Endothelial cell of hepatic sinusoid (primary cell): ENCODE data around the gene FAM107A.

ENCODE experiments used
- in situ Hi-C: cut with HindIII; loops from 2 replicates; pipeline ENCODE4 v1.10.0; 2017; ENCODE audit warnings: low sequenced_read_pairs

Gene FAM107A

DNA sequence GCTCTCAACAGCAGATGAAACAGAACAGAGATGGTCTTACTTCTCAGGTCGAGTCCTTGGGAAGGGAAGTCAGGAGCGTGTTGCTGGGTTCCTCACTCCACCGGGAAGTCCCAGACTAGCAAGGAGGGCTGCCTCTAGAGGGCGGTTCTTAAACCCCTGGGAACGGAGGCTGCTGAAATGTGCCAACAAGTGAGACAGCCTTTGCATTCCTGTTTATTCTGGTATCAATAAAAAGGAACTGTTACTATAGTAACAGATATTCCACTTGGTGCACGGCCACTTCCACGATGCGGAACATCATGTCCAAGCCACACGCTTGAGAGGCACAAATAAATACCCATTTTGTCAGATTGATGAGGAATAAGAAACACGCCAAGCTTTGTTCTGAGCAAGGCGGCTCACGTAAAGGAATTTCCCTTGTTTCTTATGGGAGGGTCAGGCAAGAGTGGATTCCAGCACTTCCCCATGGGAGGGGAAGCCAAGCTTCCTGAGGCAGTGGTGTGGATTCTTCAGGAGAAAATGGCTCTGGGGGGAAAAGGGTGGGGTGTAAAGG, at the start of gene FAM107A:
FAM107A (minus strand) TSS at position 123 of the 553 bp plus-strand sequence. CDS start 7,531 bp downstream, outside the sequence.
- in situ Hi-C loops = loop anchor here (5.0 kb wide), 1 partner anchor 45 kb away; no protein-coding TSS in a partner anchor

GRCh38 chr3:58625196-58625824, 48.1 kb upstream of the FAM107A start:
- in situ Hi-C loops = no loop called here

- in situ Hi-C loops = loop anchor here (5.0 kb wide), 1 partner anchor 47 kb away; the partner anchor contains the start of gene FAM107A
Measured at GRCh38 chr3:58624550-58624949, 47.4 kb upstream of the FAM107A start.

DNA sequence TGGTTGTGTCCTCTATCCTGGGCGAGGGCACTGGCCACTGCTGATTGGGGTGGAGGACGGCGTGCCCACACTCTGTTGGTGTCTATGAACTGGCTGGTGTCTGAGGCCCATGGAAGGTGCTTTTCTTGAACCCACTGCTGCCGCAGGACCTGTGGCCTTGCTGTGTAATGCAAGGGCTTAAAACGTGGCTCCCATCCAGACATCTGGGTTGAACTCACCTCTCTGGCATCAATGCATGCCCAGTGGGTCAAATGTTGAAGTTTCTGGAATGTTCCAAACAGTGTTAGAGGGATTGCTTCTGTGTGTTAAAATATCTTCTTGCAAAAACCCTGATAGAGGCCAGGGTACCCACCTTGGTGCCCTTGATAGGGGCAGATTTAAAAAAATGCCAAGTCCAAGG, 46.8 kb upstream of the FAM107A start:
- in situ Hi-C loops = loop anchor here (5.0 kb wide), 1 partner anchor 47 kb away; the partner anchor contains the start of gene FAM107A

DNA sequence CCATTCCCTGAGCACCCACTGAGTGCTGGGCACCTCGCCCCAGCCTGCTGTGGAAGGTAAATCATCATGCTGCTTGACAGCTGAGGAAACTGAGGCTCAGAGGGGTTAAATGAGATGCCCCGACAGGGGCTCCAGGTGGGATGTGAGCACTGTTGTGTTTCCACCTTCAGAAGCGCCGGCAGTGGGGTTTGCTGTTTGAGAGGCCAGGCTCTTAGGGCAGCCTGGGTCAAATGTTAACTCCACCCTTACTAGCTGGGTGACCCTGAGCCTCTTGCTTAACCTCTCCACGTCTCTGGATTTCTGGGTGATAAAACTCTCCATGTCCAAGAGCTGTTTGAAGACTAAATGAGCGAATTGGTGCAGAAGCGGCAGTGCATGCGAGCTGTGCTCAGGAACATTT, 46.3 kb upstream of the FAM107A start:
- in situ Hi-C loops = loop anchor here (5.0 kb wide), 1 partner anchor 46 kb away; the partner anchor contains the start of gene FAM107A

GRCh38 chr3:58622892-58623291, 45.7 kb upstream of the FAM107A start:
- in situ Hi-C loops = loop anchor here (5.0 kb wide), 1 partner anchor 46 kb away; the partner anchor contains the start of gene FAM107A

GRCh38 chr3:58622436-58622835, 45.2 kb upstream of the FAM107A start:
- in situ Hi-C loops = loop anchor here (5.0 kb wide), 1 partner anchor 45 kb away; the partner anchor contains the start of gene FAM107A

DNA sequence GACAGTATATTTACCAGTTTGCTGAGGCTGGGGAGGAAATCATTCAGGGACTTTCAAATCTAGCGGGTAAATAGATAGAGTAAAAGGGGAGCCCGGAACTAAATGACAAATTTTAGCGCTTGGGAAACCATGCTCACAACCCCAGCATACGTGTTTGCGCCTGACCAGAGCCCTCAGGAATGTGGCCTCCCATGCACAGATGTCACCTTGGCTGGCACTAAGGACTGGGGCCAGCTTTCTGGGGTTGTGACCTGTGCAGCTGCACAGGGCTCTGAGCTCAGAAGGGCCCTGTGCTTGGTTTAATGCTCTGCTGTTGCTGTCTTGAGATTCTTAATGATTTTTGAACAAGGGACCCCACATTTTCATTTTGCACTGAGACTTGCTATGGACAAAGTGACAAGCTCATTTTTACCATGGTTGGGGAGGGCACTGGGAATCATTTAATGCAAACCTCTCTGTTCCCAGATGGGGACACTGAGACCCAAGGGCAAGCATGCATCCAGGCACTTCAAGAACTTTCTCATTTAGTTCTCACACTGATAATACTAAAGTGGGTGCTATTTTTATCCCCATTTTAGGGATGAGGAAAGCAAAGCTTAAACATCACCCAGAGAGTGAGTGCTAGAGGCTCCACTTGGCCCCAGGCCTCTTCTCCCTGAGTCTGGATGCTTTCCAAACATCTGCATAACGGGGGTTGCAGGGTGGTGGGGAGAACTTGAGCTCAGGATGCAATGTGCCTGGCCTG, 44.1 kb upstream of the FAM107A start:
- in situ Hi-C loops = loop anchor here (5.0 kb wide), 1 partner anchor 44 kb away; the partner anchor contains the start of gene FAM107A

GRCh38 chr3:58620421-58620820, 43.2 kb upstream of the FAM107A start:
- in situ Hi-C loops = loop anchor here (5.0 kb wide), 1 partner anchor 43 kb away; the partner anchor contains the start of gene FAM107A

DNA sequence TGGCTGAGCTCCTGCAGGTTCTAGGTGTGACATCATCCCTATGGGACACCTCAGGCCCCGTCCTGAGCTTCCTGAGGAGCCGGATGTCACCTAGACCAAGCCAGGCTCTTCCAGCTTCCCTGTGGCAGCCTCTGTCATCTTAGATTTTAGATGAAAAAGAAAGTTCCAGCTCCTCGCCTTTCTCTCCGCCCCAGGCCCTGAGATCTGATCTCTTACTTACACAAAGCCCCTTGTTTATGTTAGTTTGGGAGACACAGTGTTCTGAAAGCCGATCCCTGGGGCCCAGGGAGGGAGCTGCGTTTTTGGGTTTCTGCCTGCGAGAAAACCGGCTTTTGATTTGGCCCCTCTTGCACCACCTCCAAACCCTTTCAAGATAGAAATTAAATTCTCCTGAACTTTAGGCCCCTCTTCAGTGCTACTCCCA, 40.2 kb upstream of the FAM107A start:
- in situ Hi-C loops = no loop called here

DNA sequence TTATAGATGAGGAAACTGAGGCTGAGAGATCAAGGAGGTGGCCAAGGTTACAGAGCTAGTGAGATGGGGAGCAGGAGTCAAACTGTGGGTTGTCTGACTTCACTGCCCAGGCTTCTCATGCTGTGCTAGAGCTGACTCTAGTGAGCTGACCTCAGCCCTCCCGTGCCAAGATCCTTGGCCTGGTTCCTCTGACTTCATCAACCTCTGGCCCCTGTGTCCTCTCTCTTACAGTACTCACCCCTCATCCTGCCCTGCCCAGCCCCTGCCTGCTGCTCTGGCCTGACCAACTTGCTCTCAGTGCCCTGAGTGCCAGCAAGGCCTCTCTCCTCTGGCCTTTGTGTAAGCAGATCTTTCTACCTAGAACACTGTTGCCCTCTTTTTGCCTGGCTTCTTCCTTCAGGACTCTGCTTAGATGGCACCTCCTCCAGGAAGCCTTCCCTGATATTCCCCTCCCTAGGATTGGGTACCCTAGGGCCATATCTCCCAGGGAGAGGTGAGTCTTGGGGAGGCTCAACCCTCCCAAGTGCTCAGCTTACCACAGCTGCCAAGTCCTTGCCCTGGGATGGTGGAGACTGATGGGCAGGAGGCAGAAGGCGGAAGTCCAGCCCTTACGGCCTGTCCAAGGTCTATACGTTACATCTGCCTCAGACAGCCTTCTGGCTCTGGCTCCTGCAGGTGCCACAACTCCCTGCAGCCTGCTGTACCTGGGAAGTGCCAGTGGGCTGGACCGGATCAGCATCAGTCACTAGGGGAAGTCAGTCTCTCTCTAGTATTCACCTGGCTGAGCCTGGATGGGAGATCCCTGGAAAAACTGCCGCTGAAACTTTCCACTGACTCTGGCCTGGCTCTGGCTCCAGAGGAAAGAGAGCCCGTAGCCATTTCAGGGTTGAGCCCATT, 36.3 kb upstream of the FAM107A start:
- in situ Hi-C loops = no loop called here

DNA sequence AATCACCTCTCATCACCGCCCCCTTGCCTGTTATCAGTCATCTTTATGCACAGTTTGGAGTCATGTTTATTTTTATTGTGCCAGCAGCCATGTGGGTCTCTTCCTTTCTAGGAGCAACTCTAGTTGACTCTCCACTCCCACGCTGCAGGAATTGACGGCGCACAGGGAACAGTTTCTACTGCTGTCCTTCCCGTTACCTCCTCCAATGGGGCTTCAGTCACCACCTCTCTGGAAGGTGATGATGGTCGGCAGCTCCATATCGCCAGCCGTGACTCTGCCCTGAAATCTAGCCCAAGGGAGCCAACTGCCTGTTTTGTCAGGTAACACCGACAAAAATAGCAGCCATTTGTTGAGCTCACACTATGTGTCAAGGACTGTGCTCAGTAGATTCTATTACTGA, 35.6 kb upstream of the FAM107A start:
- in situ Hi-C loops = no loop called here

- in situ Hi-C loops = no loop called here
Measured at GRCh38 chr3:58609990-58610389, 32.8 kb upstream of the FAM107A start.

DNA sequence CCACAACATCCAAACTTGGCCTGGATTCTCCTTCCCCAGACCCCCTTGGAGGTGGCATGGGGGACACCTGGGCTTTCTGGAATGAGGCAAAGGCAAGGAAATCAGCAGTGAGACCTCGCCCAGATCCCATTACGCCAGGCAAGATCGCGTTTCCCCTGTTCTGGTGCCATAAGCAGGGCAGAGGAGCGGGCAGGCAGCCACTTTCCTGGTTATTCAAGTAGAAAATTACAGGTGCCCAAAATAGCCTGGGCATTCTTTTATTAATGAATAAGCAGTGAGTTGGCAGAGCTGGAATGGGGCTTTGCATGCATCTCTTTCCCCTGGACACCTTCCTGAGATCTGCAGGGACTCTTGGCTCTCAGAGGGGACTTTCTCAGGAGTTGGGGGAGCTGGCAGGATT, 31.5 kb upstream of the FAM107A start:
- in situ Hi-C loops = no loop called here

DNA sequence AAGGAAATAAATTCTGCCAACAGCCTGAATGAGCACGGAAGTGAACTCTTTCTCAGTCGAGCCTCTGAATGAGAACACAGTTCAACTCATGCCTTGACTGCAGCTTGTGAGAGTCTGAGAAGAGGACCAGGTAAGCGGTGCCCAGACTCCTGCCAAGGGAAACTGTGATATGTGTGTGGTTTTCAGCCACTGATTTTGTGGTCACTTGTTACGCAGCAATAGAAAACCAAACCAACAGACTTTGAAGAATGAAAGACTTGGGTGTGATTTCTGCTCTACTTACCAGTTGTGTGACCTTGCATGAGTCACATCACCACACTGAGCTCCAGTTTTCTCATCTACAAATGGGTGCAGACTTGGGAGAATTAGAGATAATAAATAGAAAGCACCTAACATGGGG, 30.6 kb upstream of the FAM107A start:
- in situ Hi-C loops = no loop called here

DNA sequence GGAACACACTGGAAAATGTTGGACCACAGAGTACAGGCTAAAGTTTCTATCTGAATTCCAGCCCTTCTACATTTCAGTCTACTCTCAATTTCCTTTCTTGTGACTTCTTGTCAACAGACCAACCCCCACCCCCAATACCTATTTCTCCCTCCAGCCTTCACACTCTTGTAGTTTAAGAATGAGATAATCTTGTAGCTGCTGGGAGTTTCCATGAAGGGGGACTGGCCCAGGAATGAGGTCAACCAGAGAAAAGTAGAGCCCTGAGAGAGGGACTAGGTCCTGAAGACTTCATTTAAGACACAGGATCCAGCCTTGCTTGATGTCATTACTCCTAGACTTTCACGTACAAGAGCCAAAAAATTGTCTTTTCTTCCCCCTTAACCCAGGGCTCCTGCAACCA, 29.5 kb upstream of the FAM107A start:
- in situ Hi-C loops = no loop called here

DNA sequence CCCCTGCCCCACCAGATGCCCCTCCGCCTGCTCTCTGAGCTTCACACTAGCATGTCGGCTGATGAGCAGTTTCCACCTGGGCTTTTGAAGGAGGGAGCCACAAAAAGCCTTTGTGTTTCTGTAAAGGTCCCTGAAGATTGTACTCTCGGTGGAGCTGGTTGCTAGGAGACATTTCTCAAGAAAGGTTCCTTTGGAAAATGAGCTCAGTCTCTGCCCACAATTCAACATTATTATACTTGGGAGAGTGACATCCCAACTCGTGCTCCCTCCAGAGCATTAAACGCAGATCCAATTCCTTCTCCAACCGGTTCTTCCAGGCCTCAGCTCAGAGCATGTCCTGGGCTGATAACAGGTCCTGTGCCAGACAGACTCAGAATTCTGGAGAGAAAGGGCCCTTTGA, 26.8 kb upstream of the FAM107A start:
- in situ Hi-C loops = no loop called here

DNA sequence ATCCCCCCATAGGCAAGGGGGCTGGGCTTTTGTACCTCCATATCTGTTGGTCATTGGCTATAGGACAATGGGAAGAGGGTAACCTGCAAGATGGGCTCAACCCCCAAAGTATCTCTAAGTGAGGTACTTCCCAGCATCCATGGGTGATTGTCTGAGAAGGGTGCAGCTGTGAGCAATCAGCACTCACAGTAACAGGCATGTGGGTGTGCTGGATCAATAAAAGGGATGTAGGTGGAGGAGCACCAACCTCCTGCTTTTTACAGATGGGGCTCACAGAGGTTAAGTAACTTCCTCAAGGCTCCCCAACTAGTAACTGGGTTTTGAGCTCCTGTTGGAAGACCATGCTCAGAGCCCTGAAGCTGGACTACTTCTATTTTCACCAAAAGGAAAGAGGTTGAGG, 26.4 kb upstream of the FAM107A start:
- in situ Hi-C loops = no loop called here

- in situ Hi-C loops = no loop called here
Measured at GRCh38 chr3:58597770-58598310, 20.6 kb upstream of the FAM107A start.

DNA sequence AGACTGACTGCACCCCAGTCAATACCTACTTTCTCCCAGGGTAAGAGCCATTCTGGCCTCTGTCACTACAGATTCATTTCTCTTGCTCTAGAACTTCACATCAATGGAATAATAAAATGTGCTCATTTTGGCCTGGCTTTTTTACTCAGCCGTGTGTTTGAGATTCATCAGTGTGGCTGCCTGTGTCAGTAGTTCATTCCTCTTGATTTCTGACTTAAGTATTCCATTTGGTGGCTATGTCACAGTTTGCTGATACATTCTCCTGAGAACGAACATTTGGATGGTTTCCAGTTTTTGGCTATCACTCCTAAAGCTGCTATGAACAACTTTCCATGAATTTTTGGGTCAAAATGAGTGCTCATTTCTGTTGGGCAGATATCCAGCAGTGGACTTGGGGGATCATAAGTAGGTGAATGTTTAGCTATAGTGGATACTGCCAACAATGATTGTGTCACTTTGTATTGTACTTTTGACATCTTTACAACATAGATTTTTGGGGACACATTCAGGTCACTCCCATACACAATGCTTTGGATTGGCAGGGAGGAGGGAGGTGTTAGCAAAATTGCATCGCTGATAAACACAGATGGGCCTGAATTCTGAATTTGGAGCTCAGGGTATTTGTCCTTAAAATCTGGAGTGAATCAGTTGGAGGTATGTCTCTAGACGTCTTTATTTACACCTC, 19.8 kb upstream of the FAM107A start:
- in situ Hi-C loops = no loop called here
